Stimulated activated CD4-positive, alpha-beta T cell treated with anti-CD3 and anti-CD28 coated beads, Interleukin-1b, Interleukin-23, amount 100 ng/mL, for 4 hours (primary cell): ENCODE measurements around the gene KLF12.

Source experiments
- DNase-seq, 2 donors: peaks; one replicate each; pipeline ENCODE4 v3.0.0-alpha.2; 2020; ENCODE audit warnings: low read depth in 2 of 2

KLF12 gene

DNA sequence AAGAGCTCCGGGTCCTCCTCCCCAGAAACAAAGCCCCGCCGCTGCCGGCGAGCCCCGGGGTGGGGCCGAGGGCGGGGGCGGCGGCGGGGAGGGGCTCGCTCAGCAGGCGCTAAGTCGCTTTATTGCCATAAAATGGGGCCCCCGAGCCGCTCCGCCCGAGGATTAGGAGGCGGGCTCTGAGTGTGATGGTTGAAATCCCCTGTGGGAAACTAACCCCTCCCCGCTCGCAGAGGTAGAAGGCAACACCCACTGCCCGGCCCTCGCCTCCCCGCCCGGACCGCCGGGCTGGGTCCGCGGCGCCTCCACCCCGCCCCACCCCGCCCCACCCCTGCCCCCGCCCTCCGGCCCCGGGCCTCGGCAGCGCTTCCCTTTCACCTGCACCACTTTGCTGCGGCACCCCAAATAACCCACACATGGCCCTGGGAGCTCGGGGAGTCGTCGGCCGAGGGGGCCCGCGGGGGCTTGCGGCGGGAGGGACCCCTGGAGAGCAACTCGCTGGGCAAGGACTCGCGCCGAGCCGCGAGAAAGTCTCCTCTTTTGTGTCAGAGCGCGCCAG is at the start of gene KLF12:
Gene KLF12 (minus strand): TSS at position 184 of the 556 bp plus-strand sequence.
- peak; percentile 82 to 83 for DNase-seq

DNA sequence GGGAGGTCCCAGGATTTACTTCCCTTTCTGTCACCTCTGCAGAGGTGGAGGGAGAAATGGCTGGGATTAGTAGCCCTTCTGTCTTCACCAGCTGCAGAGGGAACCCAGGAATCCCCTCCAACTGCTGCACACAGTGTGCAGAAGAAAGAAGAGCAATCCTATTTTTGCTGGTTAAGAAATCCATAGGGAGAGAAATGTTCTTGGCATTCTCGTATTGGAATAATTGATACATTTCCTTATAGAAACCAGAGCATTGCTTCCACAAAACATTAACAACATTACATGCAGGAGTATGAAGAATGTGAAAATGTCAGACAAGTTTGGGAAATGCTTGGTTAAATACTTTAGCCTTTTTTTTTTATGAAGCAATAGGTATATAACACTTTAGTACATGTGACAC is 48.3 kb upstream of the KLF12 start:
- no peak for DNase-seq

DNA sequence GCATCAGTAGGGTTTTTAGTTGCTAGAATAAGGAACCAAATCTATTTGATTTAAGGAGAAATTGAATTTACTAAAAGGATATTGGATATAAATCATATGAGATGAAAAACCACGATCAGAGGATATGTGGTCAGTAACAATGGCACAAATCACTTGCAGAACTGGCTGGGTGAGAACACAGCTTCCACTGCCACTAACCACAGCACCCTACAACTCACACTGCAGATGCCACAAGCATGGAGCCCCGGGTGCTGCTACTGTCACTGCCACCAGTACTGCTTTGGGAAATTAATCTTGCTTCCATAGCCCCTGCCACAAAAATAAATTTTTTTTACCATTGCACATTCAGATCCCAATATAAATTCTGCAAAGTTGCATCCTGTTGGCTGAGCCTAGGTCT is 40.6 kb upstream of the KLF12 start:
- DNase-seq: no peak

DNA sequence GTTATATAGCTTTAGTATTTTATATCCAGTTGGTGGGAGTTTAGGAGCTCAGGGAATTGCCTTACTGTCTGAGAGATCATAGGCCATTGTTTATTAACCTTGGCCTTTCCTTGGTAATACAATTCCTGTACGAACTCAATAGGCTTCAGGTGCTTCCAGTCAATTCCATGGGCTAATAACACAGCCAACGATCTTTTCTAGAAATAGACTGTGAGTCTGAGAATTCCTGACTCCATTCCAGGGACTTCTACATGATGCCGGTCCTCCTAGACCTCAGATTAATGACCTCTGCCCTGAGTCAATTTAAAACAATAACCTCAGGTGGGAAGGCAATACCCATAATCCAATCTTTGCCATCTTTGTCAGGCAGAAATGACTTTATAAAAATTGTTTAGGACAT is 39.6 kb upstream of the KLF12 start:
- DNase-seq: no peak

DNA sequence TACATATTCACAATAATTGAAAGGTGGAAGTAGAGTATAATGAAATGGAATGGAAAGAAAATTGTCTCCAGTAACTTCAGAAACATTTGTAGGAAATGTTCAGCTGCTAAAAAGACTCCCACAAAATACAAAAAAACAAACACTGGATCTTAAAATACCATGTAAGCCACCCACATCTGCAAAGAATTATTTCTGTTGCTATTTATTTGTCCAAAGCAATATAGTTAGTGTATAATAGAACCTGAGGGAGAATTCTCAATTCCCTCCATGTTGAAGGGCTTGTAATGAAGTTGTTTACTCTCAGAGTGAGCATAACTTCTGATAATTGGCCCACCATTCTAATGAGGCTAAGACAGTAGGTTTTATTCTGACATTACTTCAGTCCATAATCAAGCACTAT is 37.4 kb upstream of the KLF12 start:
- DNase-seq: no peak

DNA sequence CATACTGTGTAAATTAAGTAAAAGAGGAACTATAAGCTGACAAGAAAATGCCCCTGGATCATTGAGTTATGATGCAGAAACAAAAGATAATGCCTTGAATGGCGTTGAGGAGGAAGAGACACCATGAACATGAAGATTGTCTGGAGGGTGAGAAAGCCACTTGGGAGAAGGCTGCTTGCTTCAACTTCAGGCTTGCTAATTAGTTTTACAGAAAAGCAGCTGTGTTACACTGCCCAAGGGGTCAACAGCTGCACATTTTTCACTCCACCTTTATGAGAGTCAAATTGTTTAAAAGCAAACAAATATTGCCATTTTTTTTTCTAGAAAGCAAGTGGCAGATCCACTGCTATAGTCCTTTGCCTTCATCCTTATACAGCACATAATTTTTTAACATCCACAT is 35.5 kb upstream of the KLF12 start:
- DNase-seq: no peak

DNA sequence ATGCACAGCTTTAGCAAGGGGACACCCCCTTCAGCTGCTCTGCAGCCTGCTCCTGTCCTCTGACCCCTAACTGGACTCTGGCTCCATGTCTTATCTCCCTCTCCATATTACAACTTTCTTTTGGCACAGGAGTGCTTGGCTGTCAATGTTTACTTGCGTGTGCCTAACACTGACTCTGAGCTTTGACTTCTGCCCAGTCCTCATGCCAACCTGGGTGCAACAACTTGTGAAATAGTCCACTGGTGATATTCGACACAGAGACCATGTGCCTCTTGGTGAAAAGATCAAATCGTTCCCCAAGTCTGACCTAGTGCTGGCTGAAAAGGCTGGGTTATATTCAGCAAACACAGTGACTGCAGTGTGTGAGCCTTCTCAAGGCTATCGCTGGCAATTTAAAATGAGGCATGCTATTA is 34.1 kb upstream of the KLF12 start:
- no peak for DNase-seq

DNA sequence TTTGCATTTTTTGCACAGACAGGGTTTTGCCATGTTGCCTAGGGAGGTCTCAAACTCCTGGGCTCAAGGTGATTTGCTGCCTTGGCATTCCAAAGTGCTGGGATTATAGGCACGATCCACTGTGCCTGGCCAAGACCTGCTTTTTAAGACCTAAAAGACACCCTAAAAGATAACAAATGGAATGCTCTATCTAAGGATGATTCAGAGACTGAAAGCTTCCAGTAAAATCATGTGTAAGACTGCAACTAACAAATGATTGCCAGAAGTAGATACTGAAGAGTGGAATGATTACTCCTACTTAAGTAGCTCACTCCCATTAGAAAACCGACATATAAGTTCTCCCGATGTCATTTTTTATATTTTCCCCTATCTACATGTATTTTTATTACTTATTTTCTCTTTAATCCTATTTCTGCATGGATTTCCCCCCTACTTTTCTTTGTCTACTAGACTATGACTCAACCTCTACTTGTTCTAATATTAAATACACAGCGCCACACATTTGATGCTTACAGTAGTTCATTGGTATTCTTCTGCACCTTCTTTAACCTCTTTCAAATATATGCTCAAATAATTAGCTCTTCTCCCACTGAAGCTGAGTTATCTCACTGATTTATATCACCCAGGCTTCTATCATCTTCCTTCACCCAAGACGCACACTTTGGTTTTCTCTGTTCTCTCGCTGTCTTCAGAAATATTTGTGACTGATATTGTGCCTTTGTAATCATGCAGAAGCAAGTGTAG is 32.2 kb upstream of the KLF12 start:
- no peak for DNase-seq

DNA sequence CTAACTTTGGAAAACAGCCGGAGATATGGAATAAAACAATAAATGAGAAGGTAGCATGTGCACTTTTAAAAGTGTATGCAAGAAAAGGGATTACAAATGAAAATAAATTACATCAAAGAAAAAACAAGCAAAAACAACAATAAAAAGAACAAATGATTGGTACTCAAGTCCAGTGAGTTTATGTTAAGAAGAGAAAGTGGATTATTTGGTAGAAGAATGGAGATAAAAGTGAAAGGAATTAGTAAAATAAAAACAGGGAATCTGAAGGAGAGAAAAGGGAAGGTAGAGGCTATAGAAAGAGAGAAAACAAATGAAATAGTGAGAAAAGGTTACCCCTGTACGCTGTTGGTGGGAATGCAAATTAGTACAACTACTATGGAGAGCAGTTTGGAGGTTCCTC is 28.6 kb upstream of the KLF12 start:
- DNase-seq: no peak

DNA sequence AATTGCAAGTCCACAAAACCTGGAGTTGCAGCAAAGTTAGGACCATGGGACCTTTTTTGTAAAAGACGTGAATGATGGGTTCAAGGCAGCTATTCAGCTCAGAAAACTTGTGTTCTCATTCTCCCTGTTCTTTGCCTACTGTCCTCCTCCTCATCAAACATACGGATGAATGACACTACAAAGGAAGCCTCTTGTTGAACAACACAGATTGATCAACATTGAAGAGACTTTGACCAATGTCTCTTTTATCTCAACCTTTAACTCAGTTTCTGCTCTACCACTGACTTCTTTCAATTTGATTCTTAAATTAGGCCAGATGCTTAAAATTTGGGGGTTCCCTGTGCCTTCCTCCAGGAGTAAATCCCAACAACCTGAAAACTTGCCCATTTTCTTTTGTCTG is 27.9 kb upstream of the KLF12 start:
- DNase-seq: no peak

DNA sequence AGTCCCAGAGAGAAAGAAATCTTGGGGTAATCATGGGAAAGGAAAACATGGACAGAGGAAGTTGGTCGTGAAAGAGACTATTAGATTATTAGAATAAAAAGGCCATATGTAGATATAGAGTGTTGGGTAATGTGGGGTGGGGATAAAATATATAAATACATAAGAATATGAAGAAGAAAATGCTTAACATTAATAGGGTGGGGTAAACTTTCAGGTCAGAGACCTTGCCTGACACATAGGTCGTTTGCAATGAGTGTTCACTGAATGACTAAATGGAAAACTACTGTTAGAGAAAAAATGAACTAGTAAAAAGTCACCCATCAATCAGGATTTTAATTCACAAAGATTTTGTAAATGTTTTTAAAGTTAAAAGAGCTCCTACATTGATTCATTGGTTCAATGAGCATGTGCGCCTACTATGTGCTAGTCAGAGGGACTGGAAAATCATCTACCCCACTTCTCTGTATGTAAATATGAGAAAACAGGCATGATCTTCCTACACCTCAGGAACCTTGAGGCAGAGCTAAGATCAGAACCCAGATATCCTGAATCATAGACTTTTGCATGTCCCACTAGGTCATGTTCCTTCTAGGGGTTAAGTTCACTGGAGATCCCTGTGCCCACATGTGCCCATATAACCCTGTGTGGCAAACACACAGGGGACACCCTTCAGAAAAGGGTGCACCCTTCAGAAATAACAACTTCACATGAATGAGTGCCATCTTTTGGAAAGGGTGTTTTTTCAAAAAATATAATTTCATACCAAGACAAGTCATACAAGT is 24.6 kb upstream of the KLF12 start:
- DNase-seq: no peak

DNA sequence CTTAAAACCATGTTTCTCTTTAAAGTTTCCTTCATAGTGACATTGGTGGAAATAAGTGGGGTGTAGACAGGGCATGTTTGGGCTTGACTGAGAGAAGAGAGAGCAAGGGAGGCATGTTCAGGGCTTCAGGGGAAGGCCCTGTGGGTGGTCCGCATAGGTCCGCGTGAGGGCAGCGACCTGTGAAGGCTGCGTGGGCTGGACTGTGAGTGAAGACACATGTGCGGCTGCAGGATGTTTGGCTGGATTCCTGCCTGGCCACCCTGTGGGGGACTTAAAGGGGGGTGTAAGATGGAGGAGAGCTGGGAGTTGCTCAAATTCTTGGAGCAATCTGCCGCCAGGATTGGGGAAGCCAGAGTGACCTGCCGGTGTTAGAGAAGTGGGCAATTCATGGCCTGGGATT is 23.8 kb upstream of the KLF12 start:
- DNase-seq: no peak

DNA sequence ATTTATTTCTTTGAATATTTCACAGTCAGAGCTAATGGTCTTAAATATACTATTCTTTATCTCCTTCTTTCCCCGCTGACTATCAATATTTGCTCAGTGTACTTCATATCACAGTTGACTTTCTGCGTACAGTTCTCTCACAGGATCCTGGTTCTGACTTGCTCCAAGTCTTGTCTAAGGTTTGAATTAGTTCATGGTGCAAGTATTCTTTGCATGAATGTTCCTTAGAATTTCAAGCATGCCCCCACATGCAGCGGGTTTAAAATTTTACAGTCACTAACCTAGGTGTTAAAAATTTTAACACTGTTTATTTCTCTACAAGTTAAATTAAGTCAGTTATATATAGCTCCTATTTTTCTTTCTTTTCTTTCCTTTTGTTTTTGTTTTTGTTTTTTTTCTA is 20.8 kb upstream of the KLF12 start:
- no peak for DNase-seq

DNA sequence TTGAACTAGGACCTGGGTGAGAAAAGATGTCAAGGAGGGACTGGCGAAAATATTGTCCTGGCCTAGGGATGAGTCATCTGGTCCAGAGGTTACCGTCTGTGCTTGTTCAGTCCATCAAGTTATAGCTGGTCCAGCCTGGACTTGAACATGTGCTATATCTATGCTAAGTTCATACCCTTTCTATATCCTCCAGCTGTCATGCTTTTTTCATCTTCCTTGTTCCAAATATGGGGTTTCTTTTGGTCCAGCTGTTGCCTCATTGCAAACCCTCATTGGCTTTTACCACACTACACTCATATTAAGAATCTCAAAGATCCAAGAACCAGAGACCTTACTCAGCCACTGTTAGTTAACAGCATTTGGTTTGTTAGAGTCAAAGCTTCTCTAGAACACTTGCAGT is 19.1 kb upstream of the KLF12 start:
- DNase-seq: no peak

DNA sequence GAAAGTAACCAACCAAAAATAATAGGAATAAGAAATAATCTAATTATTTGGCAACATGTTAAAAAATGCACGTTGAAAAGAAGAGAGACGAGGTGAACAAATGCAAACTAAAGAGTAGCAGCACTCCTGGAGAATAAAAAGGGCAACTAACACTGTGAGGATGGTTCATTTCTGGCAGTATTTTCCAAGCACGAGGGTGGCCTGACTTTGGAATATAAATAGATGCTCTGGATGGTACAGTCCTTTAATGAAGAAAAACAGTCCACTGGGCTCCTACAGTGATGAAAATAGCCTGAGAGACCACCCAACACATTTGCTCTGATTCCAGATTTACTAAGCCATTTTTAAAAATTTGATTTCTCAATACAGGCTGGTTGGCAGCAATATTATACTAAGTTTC is 17.7 kb upstream of the KLF12 start:
- DNase-seq: no peak

DNA sequence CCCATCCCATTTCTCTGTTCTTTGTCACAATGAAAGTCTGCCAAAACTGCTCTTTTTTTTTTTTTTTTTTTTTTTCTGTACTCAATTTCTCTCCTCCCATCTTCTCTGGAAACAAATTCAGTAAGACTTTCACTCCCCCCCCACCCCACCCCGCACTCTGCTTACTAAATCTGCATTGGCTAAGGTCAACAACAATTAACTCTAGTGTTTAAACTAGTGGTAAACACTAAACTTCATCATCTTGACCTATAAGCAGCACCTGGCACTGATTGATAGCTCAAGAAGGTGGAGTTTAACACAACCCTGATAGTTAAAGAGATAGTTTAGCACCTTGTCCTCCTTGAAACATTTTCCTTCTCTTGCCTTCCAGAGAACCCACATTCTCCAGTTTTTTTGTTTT is 14.1 kb upstream of the KLF12 start:
- DNase-seq: no peak

DNA sequence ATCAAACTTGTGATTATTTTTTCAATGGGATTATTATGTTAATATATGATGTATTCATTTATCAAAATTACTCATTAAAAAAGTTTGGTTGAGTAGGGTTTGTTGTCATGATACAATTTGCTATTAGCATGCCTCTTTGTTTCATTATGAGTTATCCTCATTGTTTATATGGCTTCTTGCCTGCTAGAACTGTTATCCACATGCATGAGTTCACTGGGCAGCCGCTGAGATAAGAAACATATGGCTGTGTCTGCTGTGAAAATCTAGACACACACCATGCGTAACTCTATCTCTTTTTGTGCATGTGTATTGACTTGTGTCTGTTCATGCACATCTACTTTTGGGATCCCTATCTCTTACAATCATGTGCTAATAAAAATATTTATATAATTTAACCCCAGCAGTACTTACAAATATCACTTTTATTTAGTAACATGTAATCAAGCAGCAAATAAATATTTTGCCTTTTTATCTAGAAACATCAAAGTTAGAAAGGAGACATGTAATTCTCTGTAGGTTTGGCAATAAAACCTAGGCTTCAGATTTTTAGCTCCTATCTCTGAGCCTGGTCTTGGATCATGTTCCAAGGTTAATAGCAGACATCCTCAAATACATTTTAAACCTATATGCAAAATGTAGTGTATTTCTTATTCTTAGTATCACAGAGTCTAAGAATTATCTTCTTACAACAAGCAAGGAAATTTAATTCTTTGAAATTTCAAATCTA is 11.2 kb upstream of the KLF12 start:
- DNase-seq: no peak

DNA sequence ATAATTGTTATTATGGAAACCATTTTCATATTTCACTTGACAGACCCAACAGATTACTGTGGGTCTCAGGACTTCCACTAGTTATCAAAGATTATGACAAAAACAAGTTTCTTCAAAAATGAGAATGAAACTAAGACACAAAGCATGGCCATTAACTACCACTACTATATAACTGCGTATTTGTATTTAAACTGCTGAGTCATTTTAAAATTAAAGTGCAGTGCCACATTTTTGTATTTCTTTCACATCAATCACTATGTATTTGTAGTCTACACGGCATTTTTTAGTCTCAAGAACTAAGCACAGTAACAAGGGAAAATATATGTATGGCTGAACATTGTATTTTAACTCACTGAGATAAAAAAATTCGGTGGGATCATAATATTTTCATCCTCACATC is 10.1 kb upstream of the KLF12 start:
- DNase-seq: no peak

DNA sequence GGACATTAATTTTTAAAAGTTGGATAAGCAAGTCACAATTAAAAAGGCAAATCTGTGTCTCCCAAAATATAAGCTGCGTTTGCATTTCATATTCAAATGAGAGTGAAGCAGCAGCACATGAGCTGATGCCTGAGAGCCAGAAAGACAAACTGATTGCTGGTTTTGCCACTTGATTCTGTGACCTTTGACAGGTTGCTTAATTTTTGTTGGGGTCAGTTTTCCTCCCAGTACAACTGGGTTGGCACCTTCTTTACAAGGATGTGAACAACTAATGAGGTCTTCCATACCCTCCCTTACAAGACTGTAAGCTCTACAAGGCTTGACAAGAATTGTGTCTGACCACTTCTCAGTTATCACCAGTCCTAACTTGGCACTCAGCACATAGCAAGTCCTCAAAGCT is 8.1 kb upstream of the KLF12 start:
- DNase-seq: no peak

DNA sequence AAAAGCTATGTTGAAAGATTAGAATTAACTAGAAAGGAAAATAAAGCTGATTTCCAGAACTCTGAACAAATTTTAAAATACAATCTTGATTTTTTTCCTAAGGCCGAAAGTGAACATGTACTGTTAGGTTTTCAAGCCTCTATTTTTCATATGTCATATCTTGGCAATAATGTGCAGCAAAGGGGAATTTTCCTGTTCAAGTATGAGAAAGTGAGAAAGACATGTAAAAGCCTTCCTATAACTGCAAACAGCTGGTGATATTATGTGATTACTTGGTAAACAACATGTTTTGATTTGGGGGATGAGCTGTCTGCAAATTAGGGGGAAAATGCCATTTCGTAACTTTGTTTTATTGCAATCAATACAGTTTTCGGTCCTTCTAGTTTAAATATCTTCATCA is 4.0 kb upstream of the KLF12 start:
- DNase-seq: no peak

DNA sequence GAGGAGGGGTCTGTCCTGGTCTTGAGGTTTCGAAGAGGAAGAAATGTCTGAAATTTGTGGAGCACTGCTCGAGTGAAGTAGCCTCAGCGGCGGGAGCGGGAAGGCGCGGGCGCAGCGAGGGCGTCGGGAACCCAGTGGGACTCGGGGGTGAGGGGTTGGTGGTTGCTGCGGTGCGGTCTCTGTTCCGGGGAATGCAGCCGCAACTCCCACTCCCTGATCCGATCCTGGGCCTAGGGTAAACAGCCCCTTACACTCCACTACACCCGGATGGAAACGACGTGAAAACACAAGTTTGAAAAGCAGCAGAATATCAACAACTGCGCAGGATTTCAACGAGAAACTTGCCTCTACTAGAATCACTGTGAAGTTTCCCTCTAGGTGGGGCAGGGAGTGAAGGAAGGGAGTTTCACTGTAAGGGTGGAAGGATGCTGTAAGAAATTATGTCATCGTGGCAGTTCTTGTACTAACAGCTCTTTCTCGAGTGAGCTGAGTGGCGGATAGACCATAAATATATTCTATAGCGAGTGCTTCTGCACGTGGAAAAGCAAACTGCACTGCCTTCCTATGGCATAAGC is 2.0 kb upstream of the KLF12 start:
- DNase-seq: peak in 1 of 2 donors; percentile 19
